ENCODE results near the gene PRPH2. TPM values are rescaled to one million over a fixed set of nuclear protein-coding genes. Genes with fewer than 3 reads are reported as not detected.
A peak's percentile ranks its signal among the peaks of the same experiment; 100 is the strongest.

The PRPH2 gene
- total RNA-seq, 1 donor from 2014 or later = not detected

- H4K20me1 ChIP-seq (ENCODE audit: insufficient read depth, low read length) = no peaks in the 10 kb centered on the region
- H3K27me3 ChIP-seq (ENCODE audit: insufficient read depth, low read length) = no peaks in the 10 kb centered on the region
- H3K79me2 ChIP-seq (ENCODE audit: insufficient read depth, low read length) = no peaks in the 10 kb centered on the region
- H3K36me3 Mint-ChIP-seq (ENCODE audit: low read depth, unreplicated experiment) = peaks cover 12% of the 10 kb centered on the region
- no peaks in the 10 kb centered on the region for H3K4me1 ChIP-seq (ENCODE audit: insufficient read depth, low read length)
- no peaks in the 10 kb centered on the region for H3K36me3 ChIP-seq (ENCODE audit: insufficient read depth, low read length)
- H3K4me1 Mint-ChIP-seq (ENCODE audit: low read depth, unreplicated experiment) = no peaks in the 10 kb centered on the region
- H3K4me3 Mint-ChIP-seq (ENCODE audit: unreplicated experiment) = no peak overlapping the region
- H3K27ac ChIP-seq (ENCODE audit: low read depth, low read length) = no peak overlapping the region
- H3K4me3 ChIP-seq (ENCODE audit: insufficient read depth, low read depth, low read length) = no peak overlapping the region
- H2AFZ ChIP-seq (ENCODE audit: low read depth, low read length) = no peak overlapping the region
- no peak for DNase-seq (ENCODE audit: low read depth)
- H3K9ac ChIP-seq (ENCODE audit: low read length) = no peak overlapping the region
- no peak overlapping the region for H3K4me2 ChIP-seq (ENCODE audit: low read length)
- peaks cover 3% of the 10 kb centered on the region for H3K27me3 Mint-ChIP-seq (ENCODE audit: low read depth, unreplicated experiment)
- H3K9me3 ChIP-seq (ENCODE audit: insufficient read depth, low read depth, low read length) = no peaks in the 10 kb centered on the region
- peaks cover 2% of the 10 kb centered on the region for H3K9me3 Mint-ChIP-seq (ENCODE audit: unreplicated experiment)
- H3K27ac Mint-ChIP-seq (ENCODE audit: unreplicated experiment) = no peak overlapping the region
- no peak for TF ChIP-seq EZH2 (IDR thresholded peaks at IDR 0.05; ENCODE audit: insufficient read depth, low read length)
- no peak for FAIRE-seq
Observed at GRCh38 chr6:42754759-42755158, 32.4 kb upstream of the PRPH2 start.

- Mint-ChIP-seq H3K27me3 (ENCODE audit: low read depth, unreplicated experiment) (peaks cover 2% of the 10 kb centered on the region), H3K36me3 (ENCODE audit: low read depth, unreplicated experiment) (peaks cover 6% of the 10 kb centered on the region), H3K27ac (ENCODE audit: unreplicated experiment) (no peak overlapping the region), H3K4me1 (ENCODE audit: low read depth, unreplicated experiment) (peaks cover 11% of the 10 kb centered on the region), H3K9me3 (ENCODE audit: unreplicated experiment) (peaks cover 2% of the 10 kb centered on the region), H3K4me3 (ENCODE audit: unreplicated experiment) (no peak overlapping the region)
- H3K4me3 ChIP-seq (ENCODE audit: insufficient read depth, low read depth, low read length) = no peak overlapping the region
- H3K9ac ChIP-seq (ENCODE audit: low read length) = no peak overlapping the region
- H3K36me3 ChIP-seq (ENCODE audit: insufficient read depth, low read length) = no peaks in the 10 kb centered on the region
- no peak overlapping the region for H3K27ac ChIP-seq (ENCODE audit: low read depth, low read length)
- FAIRE-seq = no peak
- no peaks in the 10 kb centered on the region for H3K27me3 ChIP-seq (ENCODE audit: insufficient read depth, low read length)
- H3K79me2 ChIP-seq (ENCODE audit: insufficient read depth, low read length) = peaks cover 3% of the 10 kb centered on the region
- TF ChIP-seq CTCF (IDR thresholded peaks at IDR 0.05; ENCODE audit: insufficient read depth, low read depth, low read length) (no peak), EZH2 (IDR thresholded peaks at IDR 0.05; ENCODE audit: insufficient read depth, low read length) (no peak)
- H3K4me1 ChIP-seq (ENCODE audit: insufficient read depth, low read length) = peaks cover 6% of the 10 kb centered on the region
- DNase-seq (ENCODE audit: low read depth) = no peak
- H2AFZ ChIP-seq (ENCODE audit: low read depth, low read length) = no peak overlapping the region
- H3K4me2 ChIP-seq (ENCODE audit: low read length) = no peak overlapping the region
- H4K20me1 ChIP-seq (ENCODE audit: insufficient read depth, low read length) = no peaks in the 10 kb centered on the region
- no peaks in the 10 kb centered on the region for H3K9me3 ChIP-seq (ENCODE audit: insufficient read depth, low read depth, low read length)
Observed at GRCh38 chr6:42751055-42751454, 28.7 kb upstream of the PRPH2 start.

GRCh38 chr6:42748203-42748898 lies 26.0 kb upstream of the PRPH2 start:
- no peak overlapping the region for H3K9ac ChIP-seq (ENCODE audit: low read length)
- no peaks in the 10 kb centered on the region for H3K9me3 Mint-ChIP-seq (ENCODE audit: unreplicated experiment)

More at GRCh38 chr6:42748203-42748898, 26.0 kb upstream of the PRPH2 start:
- H3K4me3 Mint-ChIP-seq (ENCODE audit: unreplicated experiment) = peak overlapping the region; percentile 100
- H3K27me3 Mint-ChIP-seq (ENCODE audit: low read depth, unreplicated experiment) = no peaks in the 10 kb centered on the region
- Histone ChIP-seq H2AFZ (ENCODE audit: low read depth, low read length) (no peak overlapping the region), H4K20me1 (ENCODE audit: insufficient read depth, low read length) (peaks cover 20% of the 10 kb centered on the region), H3K27me3 (ENCODE audit: insufficient read depth, low read length) (no peaks in the 10 kb centered on the region), H3K9me3 (ENCODE audit: insufficient read depth, low read depth, low read length) (no peaks in the 10 kb centered on the region), H3K4me3 (ENCODE audit: insufficient read depth, low read depth, low read length) (no peak overlapping the region), H3K4me1 (ENCODE audit: insufficient read depth, low read length) (peaks cover 6% of the 10 kb centered on the region), H3K4me2 (ENCODE audit: low read length) (peak overlapping the region; percentile 96), H3K36me3 (ENCODE audit: insufficient read depth, low read length) (no peaks in the 10 kb centered on the region), H3K27ac (ENCODE audit: low read depth, low read length) (no peak overlapping the region), H3K79me2 (ENCODE audit: insufficient read depth, low read length) (peaks cover 29% of the 10 kb centered on the region)
- FAIRE-seq = no peak
- TF ChIP-seq CTCF (IDR thresholded peaks at IDR 0.05; ENCODE audit: insufficient read depth, low read depth, low read length) (no peak), EZH2 (IDR thresholded peaks at IDR 0.05; ENCODE audit: insufficient read depth, low read length) (no peak)
- H3K36me3 Mint-ChIP-seq (ENCODE audit: low read depth, unreplicated experiment) = peaks cover 2% of the 10 kb centered on the region
- DNase-seq (ENCODE audit: low read depth) = no peak
- H3K4me1 Mint-ChIP-seq (ENCODE audit: low read depth, unreplicated experiment) = peaks cover 11% of the 10 kb centered on the region
- H3K27ac Mint-ChIP-seq (ENCODE audit: unreplicated experiment) = no peak overlapping the region

Data from astrocyte (in vitro differentiated cells and primary cell).